ENCODE measurements around the gene SCAMP1.
"Not testable (repeated sequence)": the region's sequence is repeated elsewhere in the genome, so short reads cannot be mapped to it uniquely, and the experiment has no call there.

SCAMP1 gene

DNA sequence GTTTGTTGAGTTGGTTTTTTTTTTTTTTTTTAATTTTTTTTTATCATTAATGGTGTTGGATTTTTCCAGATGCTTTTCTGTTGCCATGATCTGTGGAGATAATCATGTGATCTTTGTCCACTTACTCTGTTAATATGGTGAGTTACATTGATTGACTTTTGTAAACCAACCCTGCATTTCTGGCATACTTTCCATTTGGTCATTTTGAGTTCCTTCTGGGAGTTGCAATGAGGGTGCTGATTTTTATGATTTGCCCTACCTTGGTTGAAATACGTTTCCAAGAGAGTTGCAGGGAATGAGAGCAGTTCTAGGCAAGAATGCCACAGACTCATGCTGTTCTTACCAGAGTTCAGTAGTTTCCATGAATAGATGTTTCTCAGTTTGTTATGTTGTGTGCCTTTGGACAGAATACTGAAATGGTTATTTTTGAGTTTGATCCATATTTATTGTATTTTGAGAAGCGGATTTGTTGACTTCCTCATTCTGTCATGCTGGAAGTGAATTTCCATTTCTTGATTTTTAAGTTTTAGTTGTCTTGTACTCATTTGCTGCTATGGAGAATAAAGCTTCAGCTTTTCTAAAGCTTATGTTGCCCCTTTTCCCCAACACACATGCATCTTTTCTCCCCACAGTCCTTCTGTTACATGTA, 69.0 kb downstream of the SCAMP1 start:
- DNase-seq: no peak

DNA sequence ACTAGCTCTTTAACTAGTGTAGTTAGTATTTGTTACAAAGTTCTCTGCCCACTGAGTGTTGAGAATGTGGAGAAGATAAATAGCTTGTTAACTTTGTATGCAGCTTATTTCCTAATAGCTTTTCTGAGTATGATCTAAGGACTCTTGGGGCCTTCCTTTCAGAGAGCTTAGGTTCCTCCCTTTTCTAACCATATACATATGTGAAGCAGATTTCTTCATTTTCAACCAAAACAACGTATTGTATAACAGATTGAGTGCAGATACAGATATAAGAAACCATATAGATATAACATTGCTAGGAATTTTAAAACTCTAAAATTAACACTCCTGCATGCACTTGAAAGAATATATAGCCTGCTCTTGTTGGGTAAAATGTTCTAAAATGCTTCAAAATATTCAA, 70.4 kb downstream of the SCAMP1 start:
- no peak for DNase-seq

DNA sequence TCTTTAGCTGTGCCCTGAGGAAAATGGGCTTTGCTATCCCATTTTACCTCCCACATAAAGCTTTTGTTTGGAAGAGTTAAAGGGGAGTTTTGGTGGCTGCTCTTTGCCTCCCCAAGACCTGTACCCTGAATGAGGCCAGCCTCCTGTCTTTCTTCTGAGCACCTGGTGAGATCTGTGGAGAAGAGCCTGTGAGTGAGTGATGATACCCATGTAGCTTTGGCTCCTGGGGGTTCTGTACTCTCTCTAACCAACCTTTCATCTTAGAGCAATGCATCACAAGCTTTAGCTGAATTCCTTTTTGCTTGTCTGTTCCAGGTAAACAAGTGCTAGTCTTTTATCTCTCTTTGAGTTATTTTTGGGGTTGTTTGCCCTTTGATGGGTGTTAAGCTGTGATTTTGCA, 73.6 kb downstream of the SCAMP1 start:
- no peak for DNase-seq

DNA sequence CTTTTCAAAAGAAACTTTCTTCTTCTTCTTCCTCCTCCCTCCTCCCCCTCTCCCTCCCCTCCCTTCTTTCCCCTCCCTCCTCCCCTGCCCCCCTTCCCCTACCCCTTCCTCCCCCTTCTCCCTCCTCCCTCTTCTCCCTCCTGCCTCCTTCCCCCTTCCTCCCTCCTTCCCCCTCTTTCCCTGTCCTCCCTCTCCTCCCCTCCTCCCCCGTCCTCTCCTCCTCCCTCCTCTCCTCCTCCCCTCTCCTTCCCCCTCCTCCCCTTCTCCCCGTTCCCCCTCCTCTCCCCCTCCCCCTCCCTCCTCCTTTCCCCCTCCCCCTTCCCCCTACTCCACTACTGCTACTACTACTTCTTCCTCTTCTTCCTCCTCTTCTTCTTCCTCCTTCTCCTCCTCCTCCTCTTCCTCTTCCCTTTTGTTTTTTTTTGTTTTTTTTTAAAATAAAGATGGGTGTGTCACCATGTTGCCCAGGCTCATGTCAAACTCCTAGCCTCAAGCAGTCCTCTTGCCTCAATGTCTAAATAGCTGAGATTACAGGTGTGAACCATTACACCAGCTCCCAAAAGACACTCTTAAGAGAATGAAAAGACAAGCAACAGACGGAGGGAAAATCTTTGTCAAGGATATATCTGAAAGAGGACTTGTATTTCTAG, 87.5 kb downstream of the SCAMP1 start:
- no peak for DNase-seq

DNA sequence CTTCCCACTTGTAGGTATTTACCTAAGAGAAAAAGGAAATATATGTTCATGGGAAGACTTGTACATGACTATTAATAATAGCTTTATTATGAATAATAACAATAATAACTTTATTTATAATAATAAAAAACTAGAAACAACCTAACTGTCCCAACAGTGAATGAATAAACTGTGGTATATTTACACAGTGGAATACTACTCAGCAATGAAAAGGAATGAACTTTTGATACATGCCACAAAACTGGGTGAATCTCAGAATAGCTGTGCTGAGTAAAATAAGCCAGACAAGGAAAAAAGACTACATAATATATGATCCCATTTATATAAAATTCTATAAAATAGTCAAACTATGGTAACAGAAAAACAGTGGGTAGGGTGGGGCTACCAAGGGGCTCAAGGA, 88.7 kb downstream of the SCAMP1 start:
- DNase-seq: no peak

DNA sequence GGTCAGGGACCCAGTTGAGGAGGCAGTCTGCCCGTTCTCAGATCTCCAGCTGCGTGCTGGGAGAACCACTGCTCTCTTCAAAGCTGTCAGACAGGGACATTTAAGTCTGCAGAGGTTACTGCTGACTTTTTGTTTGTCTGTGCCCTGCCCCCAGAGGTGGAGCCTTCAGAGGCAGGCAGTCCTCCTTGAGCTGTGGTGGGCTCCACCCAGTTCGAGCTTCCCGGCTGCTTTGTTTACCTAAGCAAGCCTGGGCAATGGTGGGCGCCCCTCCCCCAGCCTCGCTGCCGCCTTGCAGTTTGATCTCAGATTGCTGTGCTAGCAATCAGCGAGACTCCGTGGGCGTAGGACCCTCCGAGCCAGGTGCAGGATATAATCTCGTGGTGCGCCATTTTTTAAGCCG, 97.1 kb downstream of the SCAMP1 start:
- not testable (repeated sequence) for DNase-seq

DNA sequence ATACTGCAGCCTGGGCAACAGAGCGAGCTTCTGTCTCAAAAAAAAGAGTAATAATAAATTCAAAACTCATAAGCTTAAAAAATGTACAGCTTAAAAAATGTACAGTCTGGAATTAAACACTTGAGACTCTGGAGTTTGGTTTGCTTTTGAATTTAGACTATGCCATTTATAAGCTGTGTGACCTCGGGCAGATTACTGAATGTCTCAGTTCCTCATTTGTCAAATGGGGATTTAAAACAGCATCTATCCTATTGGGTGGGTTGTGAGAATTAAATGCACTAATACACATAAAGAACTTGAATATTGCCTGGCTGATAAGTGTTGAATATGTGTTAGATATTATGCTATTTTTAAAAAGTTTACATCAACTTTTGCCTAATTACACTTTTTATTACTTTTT, 98.4 kb downstream of the SCAMP1 start:
- DNase-seq: no peak

DNA sequence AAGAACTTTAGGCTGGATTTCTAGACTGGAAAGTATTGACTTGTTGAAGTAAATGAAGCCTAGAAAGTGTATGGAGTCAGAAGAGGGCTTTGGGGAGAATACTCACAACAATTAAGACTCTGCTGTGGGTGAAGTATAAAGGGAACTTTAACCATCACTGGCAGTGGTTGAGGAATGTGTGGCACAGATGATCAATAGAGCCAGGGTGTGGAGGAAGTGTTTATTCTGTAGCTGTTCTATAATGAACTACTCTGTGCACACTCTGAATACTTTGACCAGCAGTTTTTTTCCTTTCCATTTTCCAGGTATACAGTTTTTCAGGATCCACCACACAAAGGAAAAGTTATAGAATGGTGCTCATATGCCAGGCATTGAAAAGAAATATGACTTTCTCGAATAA, 106.7 kb downstream of the SCAMP1 start:
- DNase-seq: no peak

DNA sequence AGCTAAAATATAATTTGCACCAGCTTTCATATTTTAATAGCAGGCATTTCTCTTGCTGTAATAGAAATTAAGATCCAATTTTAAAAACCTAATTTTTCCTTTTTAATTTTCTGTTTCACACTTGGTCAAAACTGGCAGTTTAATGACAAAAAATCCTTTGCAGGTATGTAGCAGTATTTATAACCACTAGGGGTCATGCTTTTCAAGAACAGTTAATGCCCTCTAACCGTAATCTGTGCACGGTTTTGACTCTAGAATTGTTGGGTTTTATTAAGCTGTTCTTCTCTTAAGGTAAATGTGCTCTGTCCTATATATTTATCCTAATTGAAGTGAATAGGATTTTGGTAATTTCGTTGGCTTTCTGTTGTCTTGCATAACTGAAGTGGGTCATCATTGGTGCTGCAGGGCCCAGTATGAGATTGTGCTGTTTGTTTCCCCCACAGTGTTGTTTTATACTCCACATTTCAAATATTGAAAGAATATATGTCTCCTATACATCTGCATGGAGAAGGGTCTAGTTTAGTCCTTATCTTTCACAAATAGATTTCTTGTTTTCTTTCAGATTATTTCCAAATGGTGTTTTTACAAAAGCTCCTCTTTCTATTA, 107.4 kb downstream of the SCAMP1 start:
- DNase-seq: peak; percentile 44

DNA sequence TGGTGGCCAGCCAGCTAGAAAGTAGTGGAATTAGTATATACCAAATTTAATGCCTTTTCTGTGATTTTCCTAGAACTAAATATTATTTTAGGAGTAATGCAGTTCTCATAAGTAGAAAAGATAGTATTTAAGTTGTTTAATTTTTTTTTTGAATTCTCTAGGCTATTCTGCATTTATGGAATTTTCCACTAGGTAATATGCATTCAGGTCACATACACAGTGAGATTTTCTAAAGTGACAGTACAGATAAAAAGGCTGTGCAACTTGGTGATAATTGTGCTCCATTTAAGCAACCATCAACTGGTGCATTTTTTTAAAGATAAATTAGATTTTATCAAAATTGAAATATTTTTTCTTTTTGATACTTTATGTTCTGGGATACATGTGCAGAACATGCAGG, 111.5 kb downstream of the SCAMP1 start:
- no peak for DNase-seq

DNA sequence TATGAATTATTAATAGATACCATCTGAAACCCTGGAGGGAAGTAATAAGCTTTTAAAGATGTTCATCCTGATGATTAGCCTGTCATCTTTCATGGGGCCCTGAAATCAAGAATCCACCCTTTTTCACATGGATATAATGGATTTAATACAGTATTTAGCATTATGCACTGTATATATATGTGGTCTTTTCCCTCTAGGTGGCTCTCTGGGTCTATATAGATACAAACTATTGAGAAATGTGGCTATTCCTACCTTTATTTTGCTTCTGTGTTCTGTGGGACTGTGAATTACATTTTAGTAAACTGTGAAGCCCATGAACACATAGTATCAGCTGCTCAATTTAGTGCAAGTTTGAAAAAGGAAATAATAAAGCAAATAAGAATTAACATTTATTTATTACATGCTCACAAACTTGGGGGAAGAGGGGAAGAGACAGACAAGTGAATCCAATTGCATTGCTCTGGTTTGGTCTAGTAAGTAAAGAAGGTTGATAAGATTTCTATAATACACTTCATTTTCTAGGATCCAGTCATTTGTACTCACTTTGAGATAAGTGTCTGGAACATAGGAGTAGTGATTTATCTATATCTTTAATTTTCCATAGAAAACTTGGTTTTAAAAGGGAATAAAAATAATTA, 112.2 kb downstream of the SCAMP1 start:
- no peak for DNase-seq

DNA sequence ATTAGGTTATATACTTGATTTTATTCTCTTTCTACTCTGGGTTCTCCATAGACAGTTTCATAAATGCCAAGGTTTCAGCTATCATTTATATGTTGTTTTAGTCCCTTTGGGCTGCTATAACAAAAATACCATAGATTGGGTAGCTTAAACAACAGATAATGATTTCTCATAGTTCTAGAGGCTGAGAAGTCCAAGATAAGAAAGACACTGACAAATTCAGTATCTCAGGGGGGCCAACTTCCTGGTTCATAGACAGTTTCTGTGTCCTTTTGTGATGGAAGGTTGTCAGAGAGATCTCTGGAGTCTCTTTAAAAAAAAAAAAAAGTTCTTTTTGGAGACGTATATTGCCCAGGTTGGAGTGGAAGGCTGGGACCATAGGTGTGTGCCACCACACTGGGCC, 113.3 kb downstream of the SCAMP1 start:
- no peak for DNase-seq

DNA sequence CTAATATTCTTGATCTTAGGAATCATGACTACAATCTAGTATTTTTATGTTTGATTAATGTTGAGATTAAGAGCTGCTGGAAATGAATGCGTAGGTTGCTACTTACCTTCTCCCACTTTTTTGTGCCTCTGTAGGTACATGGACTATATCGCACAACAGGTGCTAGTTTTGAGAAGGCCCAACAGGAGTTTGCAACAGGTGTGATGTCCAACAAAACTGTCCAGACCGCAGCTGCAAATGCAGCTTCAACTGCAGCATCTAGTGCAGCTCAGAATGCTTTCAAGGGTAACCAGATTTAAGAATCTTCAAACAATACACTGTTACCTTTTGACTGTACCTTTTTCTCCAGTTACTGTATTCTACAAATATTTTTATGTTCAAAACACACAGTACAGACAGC, 115.0 kb downstream of the SCAMP1 start:
- DNase-seq: no peak

DNA sequence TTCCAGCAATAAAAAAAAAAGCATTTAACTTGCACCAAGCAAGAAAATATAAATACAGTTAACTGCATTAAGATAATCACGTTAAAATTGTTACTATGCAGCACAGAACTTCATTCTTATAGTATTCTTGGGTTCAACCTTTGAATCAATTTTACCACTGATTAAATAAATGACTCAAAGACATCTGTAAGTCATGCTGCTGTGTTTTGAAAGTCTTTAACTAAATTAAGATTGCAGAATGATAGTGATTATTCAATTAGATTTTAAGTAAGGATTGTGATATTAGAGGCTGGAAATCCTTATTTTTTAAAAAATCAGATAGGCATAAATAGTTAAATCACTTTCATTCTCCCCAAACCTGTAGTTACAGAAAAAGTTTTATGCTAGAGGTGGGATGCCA, 116.4 kb downstream of the SCAMP1 start:
- no peak for DNase-seq

DNA sequence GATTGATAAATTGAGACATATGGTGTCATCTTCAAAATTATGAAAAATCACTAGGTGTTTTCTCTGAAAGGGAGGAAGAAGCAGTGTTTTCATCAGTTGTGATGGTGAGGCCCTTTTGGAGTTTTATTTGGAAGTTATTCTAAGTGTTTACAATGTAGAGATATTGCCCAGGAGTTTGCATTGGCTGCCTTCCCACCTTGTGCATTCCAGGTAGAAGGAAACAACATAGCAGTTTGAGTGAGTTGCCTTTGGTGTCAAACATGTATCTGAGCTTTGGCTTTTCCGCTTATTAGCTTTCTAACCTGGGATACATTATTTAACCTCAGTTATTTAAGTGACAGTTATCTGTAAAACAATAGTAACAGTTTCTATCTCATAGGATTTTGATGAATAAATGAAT, 122.5 kb downstream of the SCAMP1 start:
- no peak for DNase-seq

DNA sequence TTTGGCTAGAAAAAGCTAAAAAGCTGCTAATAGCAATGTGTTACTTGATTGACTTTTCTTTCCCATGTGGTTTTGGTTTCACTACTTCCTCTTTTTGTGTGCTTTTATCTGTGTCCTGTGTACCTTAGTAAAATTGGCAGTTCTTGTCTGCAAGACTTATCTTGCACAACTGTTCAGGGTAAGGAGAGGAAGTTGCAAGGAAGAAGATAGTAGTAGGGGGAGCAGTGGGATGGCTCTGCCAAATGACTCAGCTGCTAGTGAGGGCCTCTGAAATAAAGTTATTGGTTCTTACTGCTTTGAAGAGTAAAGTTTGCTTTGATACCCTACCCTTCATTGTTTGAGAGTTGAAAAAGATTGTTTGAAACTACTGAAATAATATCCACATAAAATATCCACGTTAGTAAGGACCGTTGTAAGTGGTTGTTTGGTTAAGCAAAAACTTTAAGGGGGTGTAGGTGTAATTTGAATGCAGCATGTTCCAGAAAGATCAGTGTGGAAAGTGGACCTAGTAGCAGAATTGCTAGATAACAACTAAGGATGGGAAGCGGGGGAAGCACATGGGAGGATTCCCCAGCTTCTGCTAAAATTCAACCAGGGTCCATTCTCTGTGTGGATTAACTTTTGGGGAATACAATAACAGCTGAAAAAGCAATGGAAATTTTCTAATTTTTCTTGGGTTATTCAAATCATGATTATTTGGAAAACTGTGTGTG, 123.5 kb downstream of the SCAMP1 start:
- DNase-seq: no peak

DNA sequence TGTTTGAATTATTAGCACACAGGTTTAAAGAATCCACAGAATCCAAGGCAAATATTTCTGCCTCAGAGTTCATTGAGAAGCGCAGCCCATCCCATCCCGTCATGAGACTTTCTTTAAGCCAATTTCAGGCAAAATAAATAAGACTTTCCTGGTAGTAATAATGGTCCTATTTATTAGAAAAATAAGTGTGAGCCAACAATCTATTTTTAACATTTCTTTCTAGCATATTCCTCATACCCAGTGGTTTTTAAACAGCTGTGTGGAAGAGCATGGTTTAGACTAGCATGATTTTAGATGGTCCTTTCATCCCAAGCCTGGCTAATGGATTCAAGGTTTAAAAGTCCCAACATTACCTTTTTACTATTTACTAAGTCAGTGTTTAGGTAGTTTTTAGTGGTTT, 125.8 kb downstream of the SCAMP1 start:
- DNase-seq: no peak

DNA sequence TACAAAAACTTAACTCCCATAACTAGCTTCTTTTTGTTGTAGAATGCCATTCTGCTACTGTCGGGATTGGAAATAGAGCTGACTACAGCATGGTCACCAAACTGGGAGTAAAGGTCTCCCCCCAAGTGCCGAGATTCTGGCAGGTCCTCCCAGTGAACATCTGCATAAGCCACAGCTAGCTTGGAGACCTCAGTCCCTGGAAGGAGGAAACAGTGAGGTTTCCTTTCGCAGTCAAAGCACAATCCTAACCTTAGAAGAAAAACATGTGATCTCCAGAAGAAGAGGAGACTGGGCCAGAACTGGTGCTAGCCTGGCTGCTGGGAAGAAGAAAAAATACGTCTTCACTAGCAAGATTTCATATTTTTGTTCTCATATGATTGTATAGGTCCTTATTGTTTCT, 127.4 kb downstream of the SCAMP1 start:
- DNase-seq: no peak

DNA sequence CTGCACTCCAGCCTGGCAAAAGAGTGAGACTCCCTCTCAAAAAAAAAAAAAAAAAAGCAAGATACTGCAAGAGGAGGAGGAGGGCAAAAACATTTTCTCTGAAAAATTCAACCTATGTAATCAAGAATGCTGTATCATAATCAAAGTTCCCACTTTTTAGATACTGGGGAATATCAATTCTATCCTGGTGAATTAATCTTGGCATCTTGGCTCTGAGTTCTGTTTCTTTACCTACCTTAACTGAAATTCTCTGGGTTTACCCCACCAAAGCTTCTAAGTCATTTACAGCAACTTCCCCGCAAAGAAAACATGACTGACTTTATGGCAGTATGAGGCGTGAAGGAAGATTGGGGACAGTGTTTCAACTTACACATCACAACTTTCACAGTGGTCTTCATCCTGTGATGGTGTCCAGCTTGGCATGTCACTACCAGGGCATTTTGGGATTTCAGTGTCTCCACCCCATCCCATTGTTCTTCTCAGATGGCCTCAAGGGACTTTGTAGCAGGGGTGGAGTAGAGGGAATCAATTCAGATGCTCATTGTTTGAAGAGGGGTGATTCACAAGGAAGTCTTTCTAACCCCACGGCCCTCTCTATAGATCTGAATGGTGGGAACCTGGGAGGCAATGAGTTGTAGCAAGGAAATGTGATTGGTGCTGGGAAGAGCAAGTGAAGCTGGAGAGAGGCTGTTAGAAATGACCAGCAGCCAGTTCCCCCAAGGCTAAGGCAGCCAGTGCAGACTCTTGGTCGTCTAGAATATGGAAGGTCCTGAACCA, 130.5 kb downstream of the SCAMP1 start:
- no peak for DNase-seq

DNA sequence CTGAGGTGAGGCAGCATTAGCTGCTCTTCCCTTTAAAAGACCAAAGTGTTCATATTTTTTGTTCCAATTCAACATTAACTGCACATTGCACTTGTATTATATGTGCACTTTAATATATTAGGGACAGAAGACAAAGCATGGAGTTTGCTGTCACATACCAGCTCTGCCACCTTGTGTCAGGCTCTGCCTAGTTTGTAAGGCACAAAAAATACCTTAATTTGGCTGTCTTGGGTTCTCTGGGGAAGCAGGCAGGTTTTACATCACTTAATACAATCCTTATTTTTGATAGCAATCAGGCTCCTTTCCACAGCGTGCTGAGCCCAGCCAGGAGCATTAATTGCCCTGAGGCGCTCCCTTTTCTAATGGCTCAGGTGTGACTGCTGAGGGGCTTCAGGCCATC, 131.8 kb downstream of the SCAMP1 start:
- DNase-seq: no peak

DNA sequence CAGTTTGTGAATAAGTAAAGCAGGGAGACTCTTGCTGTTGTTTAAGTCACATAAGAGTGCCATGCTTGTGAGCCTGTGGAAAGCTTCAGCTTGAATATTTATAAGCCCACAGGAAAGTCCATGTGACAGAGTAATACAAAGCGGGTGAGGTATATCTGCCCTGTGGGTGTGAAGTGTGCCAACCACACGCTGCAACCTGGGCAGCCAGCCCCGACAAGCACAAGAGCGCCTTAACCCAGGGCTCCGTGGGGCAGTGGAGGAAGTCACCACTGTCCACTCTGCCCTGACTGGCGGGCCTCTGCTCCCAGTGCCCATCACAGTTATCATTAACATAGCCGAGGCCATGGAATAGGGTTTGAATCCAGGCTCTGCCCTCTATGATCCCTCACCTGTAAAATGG, 132.2 kb downstream of the SCAMP1 start:
- no peak for DNase-seq

DNA sequence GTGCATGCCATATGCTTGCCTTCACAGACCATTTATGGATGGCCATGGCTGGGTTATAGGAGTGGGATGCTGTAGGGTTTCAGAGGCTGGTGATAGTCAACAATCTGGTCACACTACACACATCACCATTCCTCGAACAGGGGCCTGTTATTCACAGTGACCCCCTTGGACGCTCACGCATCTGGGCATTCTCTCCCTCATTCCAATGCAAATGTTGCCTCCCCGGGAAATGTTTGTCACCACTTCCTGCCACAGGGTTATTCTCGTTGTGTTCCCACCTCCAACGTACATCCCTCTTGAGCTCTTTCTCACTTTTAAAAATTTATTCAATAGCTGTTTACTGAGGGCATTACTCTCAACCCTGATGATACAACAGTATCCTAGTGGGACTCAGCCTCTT, 135.4 kb downstream of the SCAMP1 start:
- DNase-seq: no peak

DNA sequence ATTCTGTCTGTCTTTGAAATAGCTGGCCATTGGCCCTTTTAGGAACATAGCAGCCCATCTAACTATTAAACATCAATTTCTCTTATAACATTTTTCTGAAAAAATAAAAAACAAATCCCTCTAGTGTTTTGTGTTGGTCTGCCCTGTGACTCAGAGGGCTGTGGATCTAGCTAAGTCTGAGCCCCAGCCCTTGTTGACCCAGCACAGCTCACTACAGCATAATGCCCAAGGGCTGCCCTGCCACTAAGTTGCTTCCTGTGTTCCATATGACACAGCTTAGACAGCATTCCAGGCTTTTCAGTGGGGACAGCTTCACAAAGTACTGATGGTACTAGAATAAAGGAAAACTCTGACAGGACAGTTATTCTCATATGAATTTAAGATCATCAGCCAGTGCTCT, 136.0 kb downstream of the SCAMP1 start:
- DNase-seq: no peak

Data from NCI-H2029 (cell line).